HL-60 (cell line): ENCODE data around the gene HLCS.

Experiments used
- DNase-seq, 2 experiments: peaks; one replicate each; pipeline ENCODE4 v3.0.0-alpha.2; 2010 to 2020; ENCODE audit warnings: low read depth in 1 of 2, low spot score in 1 of 2
- H3K27ac ChIP-seq: fragments of 250-450 bp; sonication (Bioruptor Pico); replicated peaks from 2 replicates; pipeline ENCODE4 v1.5.1; 2020; ENCODE audit warnings: mild to moderate bottlenecking, moderate library complexity
- H3K27me3 ChIP-seq: fragments of 250-450 bp; sonication (Bioruptor Pico); 2 replicates; pipeline ENCODE4 v1.5.1; 2021; ENCODE audit warnings: mild to moderate bottlenecking, moderate library complexity; ENCODE audit not compliant: insufficient read depth, poor library complexity, severe bottlenecking
- H3K4me3 ChIP-seq: replicated peaks from 2 replicates; pipeline ENCODE4 v1.5.1; 2011; ENCODE audit warnings: mild to moderate bottlenecking, control low read depth, low read length; ENCODE audit not compliant: insufficient read depth
- CTCF ChIP-seq: IDR thresholded peaks from one replicate; pipeline ENCODE4 v1.5.1; 2011; ENCODE audit warnings: low read length, control low read depth, inconsistent platforms; ENCODE audit not compliant: insufficient read depth
- GABPA ChIP-seq: IDR thresholded peaks from 2 replicates; pipeline ENCODE4 v1.6.1; 2012; ENCODE audit warnings: low read depth
- POLR2AphosphoS5 ChIP-seq: IDR thresholded peaks from 2 replicates; pipeline ENCODE4 v1.6.1; 2012; ENCODE audit warnings: low read depth
- REST ChIP-seq: IDR thresholded peaks from 2 replicates; pipeline ENCODE4 v1.6.1; 2012; ENCODE audit warnings: low read depth; ENCODE audit not compliant: insufficient replicate concordance
- SPI1 ChIP-seq: IDR thresholded peaks from 2 replicates; pipeline ENCODE4 v1.6.1; 2012; ENCODE audit warnings: low read depth, mild to moderate bottlenecking, borderline replicate concordance
- long read RNA-seq: library from polyadenylated mRNA; unstranded; transcript quantifications from one replicate; pipeline ENCODE4 v2.0.0, GENCODE V29; 2020

The HLCS gene
- long read RNA-seq, partial matches to known transcripts, result 6 of 39 reads
- long read RNA-seq, other reads (novel, unspliced or antisense), result 33 of 39 reads

- Histone ChIP-seq H3K4me3 (peak within 1 kb of the TSS; percentile 68), H3K27me3 (no peaks in the 10 kb centered on the region), H3K27ac (peak within 1 kb of the TSS; percentile 43)
- no peak for TF ChIP-seq GABPA
- TF ChIP-seq CTCF, result no peak
- no peak for TF ChIP-seq REST
- TF ChIP-seq POLR2AphosphoS5, result no peak
- TF ChIP-seq SPI1, result no peak
- DNase-seq, result peak; percentile 36 to 62
Observed at GRCh38 chr21:36966066-36966820, at the start of gene HLCS. Gene HLCS, minus strand, starts transcription at chr21:36966669. Its CDS starts 31 bp downstream, at chr21:36966638.

GRCh38 chr21:37009740-37010341, 43.4 kb upstream of the HLCS start:
- peak; percentile 66 for TF ChIP-seq CTCF
- TF ChIP-seq REST, result no peak
- DNase-seq, result peak; percentile 64 to 84
- H3K4me3 ChIP-seq, result no peak overlapping the region
- H3K27ac ChIP-seq, result no peak overlapping the region
- H3K27me3 ChIP-seq, result peaks cover 11% of the 10 kb centered on the region

GRCh38 chr21:37008724-37009123, 42.3 kb upstream of the HLCS start:
- peaks cover 11% of the 10 kb centered on the region for H3K27me3 ChIP-seq
- no peak overlapping the region for H3K4me3 ChIP-seq
- H3K27ac ChIP-seq, result no peak overlapping the region
- TF ChIP-seq SPI1 (no peak), CTCF (no peak), POLR2AphosphoS5 (no peak), GABPA (no peak), REST (no peak)
- DNase-seq, result no peak
